Endothelial cell of umbilical vein (primary cell): ENCODE data around the gene LGMN. TPM values are rescaled to one million over a fixed set of nuclear protein-coding genes. Genes with fewer than 3 reads are reported as not detected.

Experiments used
- BruUV-seq: library from RNA; stranded (reverse); fragments of 400-500 nt; replicated peaks from 2 replicates; lab custom pipeline; 2021; lab: Mats Ljungman, UMichigan
- CTCF ChIA-PET: fragments of 300-600, 350-600 bp; sonication (Branson Sonifier 250); formaldehyde crosslinking; loops from one replicate; lab custom pipeline; 2021; ENCODE audit warnings: antibody characterized with exemption, inconsistent platforms; lab: Charles Lee
- POLR2A ChIA-PET: fragments of 300-600, 350-600 bp; sonication (Branson Sonifier 250); formaldehyde crosslinking; loops from one replicate; lab custom pipeline; 2021; ENCODE audit warnings: antibody characterized with exemption, inconsistent platforms; lab: Charles Lee
- DNase-seq: peaks from one replicate; pipeline ENCODE4 v3.0.0-alpha.2; 2011; ENCODE audit warnings: low read depth, low spot score
- FAIRE-seq: peaks from 2 replicates; lab custom pipeline; 2011; peaks lifted over from hg19 to GRCh38; lab: Jason Lieb, UNC
- H2AFZ ChIP-seq: 2 replicates; pipeline ENCODE4 v1.6.0; 2012; ENCODE audit warnings: low read depth, low read length, control low read depth, inconsistent platforms
- H3K27ac ChIP-seq: 2 replicates; pipeline ENCODE4 v1.5.1; 2011; ENCODE audit warnings: low read depth, mild to moderate bottlenecking, control low read depth, low read length, moderate library complexity; ENCODE audit not compliant: insufficient read depth
- H3K27me3 ChIP-seq, 2 experiments: 2 replicates each; pipeline versions ENCODE4 v1.6.0 to v1.6.1; 2011; ENCODE audit warnings: low read length in 2 of 2, mixed read lengths in 1 of 2; ENCODE audit not compliant: control insufficient read depth in 2 of 2, insufficient read depth in 2 of 2
- H3K36me3 ChIP-seq, 2 experiments: 2 replicates in 1 of 2; 3 replicates in 1 of 2; pipeline ENCODE4 v1.5.1; 2011; ENCODE audit warnings: low read length in 2 of 2, mild to moderate bottlenecking in 1 of 2, moderate library complexity in 1 of 2; ENCODE audit not compliant: control insufficient read depth in 2 of 2, insufficient read depth in 2 of 2; ENCODE audit errors: extremely low read depth in 1 of 2
- H3K4me1 ChIP-seq: 3 replicates; pipeline ENCODE4 v1.5.1; 2011; ENCODE audit warnings: mild to moderate bottlenecking, low read length; ENCODE audit not compliant: control insufficient read depth, insufficient read depth; ENCODE audit errors: extremely low read depth
- H3K4me2 ChIP-seq: 2 replicates; pipeline ENCODE4 v1.6.1; 2011; ENCODE audit warnings: low read length, control low read depth, mixed read lengths; ENCODE audit not compliant: insufficient read depth
- H3K4me3 ChIP-seq, 3 experiments: fragments of 200-600 bp in 1 of 3; sonication (generic), shearing (Covaris generic) in 1 of 3; replicated peaks in 1 of 3; 2 replicates each; pipeline ENCODE4 v1.5.1; 2011 to 2016; ENCODE audit warnings: control low read depth in 3 of 3, low read length in 3 of 3, mild to moderate bottlenecking in 2 of 3, inconsistent platforms in 1 of 3, low read depth in 1 of 3, moderate library complexity in 1 of 3; ENCODE audit not compliant: insufficient read depth in 1 of 3
- H3K79me2 ChIP-seq: 2 replicates; pipeline ENCODE4 v1.6.0; 2012; ENCODE audit warnings: low read length, inconsistent platforms; ENCODE audit not compliant: control insufficient read depth, insufficient read depth
- H3K9ac ChIP-seq: replicated peaks from 2 replicates; pipeline ENCODE3; 2011; ENCODE audit warnings: low read length, control low read depth; ENCODE audit not compliant: insufficient read depth; ENCODE audit errors: extremely low read depth
- H3K9me1 ChIP-seq: replicated peaks from 3 replicates; pipeline ENCODE4 v1.6.0; 2011; ENCODE audit warnings: mild to moderate bottlenecking, low read length; ENCODE audit not compliant: control insufficient read depth, insufficient read depth; ENCODE audit errors: extremely low read depth
- H3K9me3 ChIP-seq: replicated peaks from 2 replicates; pipeline ENCODE4 v1.5.1; 2012; ENCODE audit warnings: low read length, inconsistent platforms; ENCODE audit not compliant: control insufficient read depth, insufficient read depth
- H4K20me1 ChIP-seq: replicated peaks from 2 replicates; pipeline ENCODE3; 2011; ENCODE audit warnings: mild to moderate bottlenecking, low read length; ENCODE audit not compliant: control insufficient read depth, insufficient read depth; ENCODE audit errors: extremely low read depth
- JUN ChIP-seq: IDR thresholded peaks from 2 replicates; pipeline ENCODE4 v1.6.1; 2011; ENCODE audit warnings: borderline replicate concordance, low read depth; ENCODE audit not compliant: insufficient read length, insufficient read depth
- POLR2A ChIP-seq: IDR thresholded peaks from 2 replicates; pipeline ENCODE4 v1.6.1; 2012; ENCODE audit warnings: low read depth, mild to moderate bottlenecking, control low read depth, low read length
- POLR2AphosphoS5 ChIP-seq: IDR thresholded peaks from 2 replicates; pipeline ENCODE4 v1.6.1; 2012; ENCODE audit warnings: low read depth, mild to moderate bottlenecking, control low read depth, low read length, moderate library complexity; ENCODE audit not compliant: insufficient read depth
- dilution Hi-C: fragments of 300-500 bp; cut with MboI; formaldehyde crosslinking; loops from one replicate; pipeline ENCODE4 v1.15.0; 2019; ENCODE audit warnings: low sequenced_read_pairs; ENCODE audit not compliant: extremely low pct_ligation_motif_present
- intact Hi-C: fragments of 100-400 bp; cut with micrococcal nuclease; formaldehyde crosslinking; loops from one replicate; pipeline ENCODE4 v1.10.0; 2022
- polyA plus RNA-seq, 4 experiments: library from polyadenylated mRNA; depleted of rRNA in 3 of 4; stranded (reverse) in 3 of 4; unstranded in 1 of 4; fragments of >200 nt; gene quantifications; 2 replicates each; pipeline versions ENCODE4 v1.2.1 to v1.2.3, GENCODE V29; 2011 to 2012; ENCODE audit warnings: missing spikeins in 1 of 4
- total RNA-seq: library from RNA; stranded (reverse); gene quantifications from 2 replicates; pipeline ENCODE4 v1.2.3, GENCODE V29; 2021
- TF ChIP-seq, protein P1 (sequence below), 2 donors: IDR thresholded peaks; 1 replicate in 1 of 2; 2 replicates in 1 of 2; pipeline ENCODE4 v1.5.1; 2011; ENCODE audit warnings: low read length in 2 of 2, mild to moderate bottlenecking in 2 of 2, moderate library complexity in 2 of 2, control low read depth in 1 of 2, inconsistent platforms in 1 of 2, low read depth in 1 of 2; ENCODE audit not compliant: insufficient read depth in 1 of 2; ENCODE audit errors: extremely low read depth in 1 of 2

Gene LGMN
- total and polyA plus RNA-seq, 2 donors (not counting 3 experiments of a cell fraction or from before 2014, with no cell fraction given) = 56.7 to 99.2 TPM

DNA sequence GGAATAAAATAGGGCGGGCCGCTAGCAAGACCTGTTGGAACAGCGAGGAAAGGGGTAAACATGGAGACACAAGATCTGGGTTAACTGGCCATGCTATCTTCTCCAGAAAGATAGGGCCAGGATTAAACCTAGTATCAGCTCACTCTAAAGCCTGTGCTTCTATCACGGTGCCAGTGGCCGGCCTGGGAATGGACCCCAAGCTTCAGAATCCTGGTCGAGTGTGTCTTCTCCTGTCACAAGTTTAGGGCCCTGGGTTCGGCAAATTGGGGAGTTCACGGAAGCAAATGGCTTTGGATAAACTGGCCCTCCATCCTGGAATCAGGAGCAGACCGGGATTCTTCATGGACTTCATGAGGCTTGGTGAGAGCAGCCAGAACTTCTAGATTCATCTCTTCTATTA, 82.2 kb downstream of the LGMN start:
- BruUV-seq = no TSS peak
- no peaks in the 10 kb centered on the region for H4K20me1 ChIP-seq
- CTCF ChIA-PET = no interaction called here
- H3K4me3 ChIP-seq = no peak overlapping the region
- no peaks in the 10 kb centered on the region for H3K9me1 ChIP-seq
- no peaks in the 10 kb centered on the region for H3K79me2 ChIP-seq
- intact Hi-C loops = no loop called here
- H3K4me1 ChIP-seq = no peaks in the 10 kb centered on the region
- H3K27ac ChIP-seq = no peak overlapping the region
- H2AFZ ChIP-seq = no peak overlapping the region
- TF ChIP-seq, protein P1, sequence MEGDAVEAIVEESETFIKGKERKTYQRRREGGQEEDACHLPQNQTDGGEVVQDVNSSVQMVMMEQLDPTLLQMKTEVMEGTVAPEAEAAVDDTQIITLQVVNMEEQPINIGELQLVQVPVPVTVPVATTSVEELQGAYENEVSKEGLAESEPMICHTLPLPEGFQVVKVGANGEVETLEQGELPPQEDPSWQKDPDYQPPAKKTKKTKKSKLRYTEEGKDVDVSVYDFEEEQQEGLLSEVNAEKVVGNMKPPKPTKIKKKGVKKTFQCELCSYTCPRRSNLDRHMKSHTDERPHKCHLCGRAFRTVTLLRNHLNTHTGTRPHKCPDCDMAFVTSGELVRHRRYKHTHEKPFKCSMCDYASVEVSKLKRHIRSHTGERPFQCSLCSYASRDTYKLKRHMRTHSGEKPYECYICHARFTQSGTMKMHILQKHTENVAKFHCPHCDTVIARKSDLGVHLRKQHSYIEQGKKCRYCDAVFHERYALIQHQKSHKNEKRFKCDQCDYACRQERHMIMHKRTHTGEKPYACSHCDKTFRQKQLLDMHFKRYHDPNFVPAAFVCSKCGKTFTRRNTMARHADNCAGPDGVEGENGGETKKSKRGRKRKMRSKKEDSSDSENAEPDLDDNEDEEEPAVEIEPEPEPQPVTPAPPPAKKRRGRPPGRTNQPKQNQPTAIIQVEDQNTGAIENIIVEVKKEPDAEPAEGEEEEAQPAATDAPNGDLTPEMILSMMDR (IDR thresholded peaks at IDR 0.05; ENCODE audit: extremely low read depth in 1 of 2, insufficient read depth in 1 of 2, low read depth in 1 of 2, low read length in 2 of 2) = no peak
- TF ChIP-seq POLR2AphosphoS5 = no peak
- TF ChIP-seq POLR2A = no peak
- no peak for TF ChIP-seq JUN
- H3K9ac ChIP-seq = no peak overlapping the region
- FAIRE-seq (no peak), DNase-seq (no peak)
- H3K4me2 ChIP-seq = no peak overlapping the region
- H3K9me3 ChIP-seq = no peaks in the 10 kb centered on the region
- peaks cover 0 to 3% of the 10 kb centered on the region in 2 experiments for H3K36me3 ChIP-seq
- H3K27me3 ChIP-seq = no peaks in the 10 kb centered on the region
- dilution Hi-C loops = no loop called here
- POLR2A ChIA-PET = no interaction called here

DNA sequence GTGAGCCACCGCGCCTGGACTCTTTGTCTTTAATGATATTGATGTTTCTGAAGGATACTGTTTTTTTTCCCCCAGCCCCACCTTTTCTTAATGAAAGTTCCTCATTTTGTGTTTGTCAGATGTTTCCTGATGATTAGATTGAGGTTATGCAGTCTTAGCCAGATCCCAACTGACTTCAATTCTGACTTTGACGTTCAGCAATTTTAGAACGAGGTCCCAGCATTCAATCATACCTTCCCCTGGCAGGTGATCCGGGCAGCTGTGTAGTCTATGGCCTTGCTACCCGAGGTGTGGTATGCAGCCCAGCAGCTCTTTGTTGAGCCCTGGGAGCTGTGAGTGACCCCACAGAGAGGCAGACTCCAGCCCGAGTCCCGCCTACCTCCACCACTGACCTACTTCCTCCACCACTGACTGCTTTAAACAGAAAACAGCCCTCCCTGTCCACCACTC, 82.7 kb downstream of the LGMN start:
- CTCF ChIA-PET = no interaction called here
- intact Hi-C loops = no loop called here
- H3K4me2 ChIP-seq = no peak overlapping the region
- no peak overlapping the region for H3K4me3 ChIP-seq
- no peak for FAIRE-seq
- POLR2A ChIA-PET = no interaction called here
- H4K20me1 ChIP-seq = no peaks in the 10 kb centered on the region
- H3K27ac ChIP-seq = no peak overlapping the region
- H3K4me1 ChIP-seq = no peaks in the 10 kb centered on the region
- dilution Hi-C loops = no loop called here
- H3K9me3 ChIP-seq = no peaks in the 10 kb centered on the region
- no peak overlapping the region for H2AFZ ChIP-seq
- no peak overlapping the region for H3K9ac ChIP-seq
- H3K79me2 ChIP-seq = no peaks in the 10 kb centered on the region
- no peak for TF ChIP-seq POLR2AphosphoS5
- H3K27me3 ChIP-seq = no peaks in the 10 kb centered on the region
- DNase-seq = peak; percentile 30
- H3K9me1 ChIP-seq = no peaks in the 10 kb centered on the region
- H3K36me3 ChIP-seq = peaks cover 0 to 3% of the 10 kb centered on the region in 2 experiments
- no TSS peak for BruUV-seq
